ENCODE measurements around the gene MMP15. TPM values are rescaled to one million over a fixed set of nuclear protein-coding genes. Genes with fewer than 3 reads are reported as not detected.

MMP15 gene
- total RNA-seq, 1 donor from 2014 or later: 38.9 TPM

DNA sequence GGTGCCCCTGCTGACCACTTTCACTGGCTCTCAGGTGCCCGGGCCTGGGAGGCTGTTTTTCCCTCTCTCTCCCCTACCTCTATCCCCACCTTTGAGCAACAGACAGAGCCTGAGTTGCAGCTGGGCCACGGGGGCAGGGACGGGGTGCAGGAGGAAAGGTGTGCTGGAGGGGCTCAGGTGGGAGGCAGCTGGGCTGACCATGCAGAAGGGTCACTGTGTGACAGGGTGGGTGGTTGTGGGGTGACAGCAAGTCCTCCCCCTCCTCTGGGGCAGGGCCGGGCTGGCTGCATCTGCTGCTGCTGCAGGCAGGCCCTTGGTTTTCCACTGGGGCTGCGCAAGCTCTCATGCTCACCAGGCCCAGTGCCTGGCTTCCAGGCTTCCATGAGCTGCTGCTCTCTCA, 31.7 kb upstream of the MMP15 start:
- H3K27ac Mint-ChIP-seq (ENCODE audit: unreplicated experiment): no peak overlapping the region
- H3K27me3 Mint-ChIP-seq (ENCODE audit: low read depth): no peaks in the 10 kb centered on the region
- H3K4me3 Mint-ChIP-seq: no peak overlapping the region
- peaks cover 6% of the 10 kb centered on the region for H3K4me1 Mint-ChIP-seq
- DNase-seq (ENCODE audit: low read depth, low spot score): no peak
- H3K36me3 Mint-ChIP-seq (ENCODE audit: low read depth): peaks cover 3% of the 10 kb centered on the region
- H3K9me3 Mint-ChIP-seq: no peaks in the 10 kb centered on the region
- TF ChIP-seq, protein P1, sequence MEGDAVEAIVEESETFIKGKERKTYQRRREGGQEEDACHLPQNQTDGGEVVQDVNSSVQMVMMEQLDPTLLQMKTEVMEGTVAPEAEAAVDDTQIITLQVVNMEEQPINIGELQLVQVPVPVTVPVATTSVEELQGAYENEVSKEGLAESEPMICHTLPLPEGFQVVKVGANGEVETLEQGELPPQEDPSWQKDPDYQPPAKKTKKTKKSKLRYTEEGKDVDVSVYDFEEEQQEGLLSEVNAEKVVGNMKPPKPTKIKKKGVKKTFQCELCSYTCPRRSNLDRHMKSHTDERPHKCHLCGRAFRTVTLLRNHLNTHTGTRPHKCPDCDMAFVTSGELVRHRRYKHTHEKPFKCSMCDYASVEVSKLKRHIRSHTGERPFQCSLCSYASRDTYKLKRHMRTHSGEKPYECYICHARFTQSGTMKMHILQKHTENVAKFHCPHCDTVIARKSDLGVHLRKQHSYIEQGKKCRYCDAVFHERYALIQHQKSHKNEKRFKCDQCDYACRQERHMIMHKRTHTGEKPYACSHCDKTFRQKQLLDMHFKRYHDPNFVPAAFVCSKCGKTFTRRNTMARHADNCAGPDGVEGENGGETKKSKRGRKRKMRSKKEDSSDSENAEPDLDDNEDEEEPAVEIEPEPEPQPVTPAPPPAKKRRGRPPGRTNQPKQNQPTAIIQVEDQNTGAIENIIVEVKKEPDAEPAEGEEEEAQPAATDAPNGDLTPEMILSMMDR (conservative IDR thresholded peaks at IDR 0.05): no peak

DNA sequence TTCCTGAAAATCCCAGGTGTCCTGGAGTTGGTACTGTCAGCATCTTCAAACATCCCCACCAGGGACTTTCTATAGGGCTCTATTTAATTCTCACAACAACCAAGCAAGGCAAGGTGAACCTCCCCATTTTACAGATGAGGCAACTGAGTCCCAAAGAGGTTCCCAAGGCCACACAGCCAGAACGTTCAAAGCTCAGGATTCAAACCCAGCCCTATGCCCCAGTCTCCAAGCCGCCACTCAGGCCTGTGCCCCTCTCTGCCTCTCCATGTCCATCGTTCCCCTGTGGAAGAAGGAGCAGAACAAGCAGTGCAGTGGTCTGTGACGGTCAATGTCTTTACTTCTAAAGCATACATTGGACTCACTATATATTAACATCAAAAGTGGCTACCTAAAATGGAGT, 31.2 kb upstream of the MMP15 start:
- TF ChIP-seq, protein P1 (conservative IDR thresholded peaks at IDR 0.05): no peak
- no peak for DNase-seq (ENCODE audit: low read depth, low spot score)
- peaks cover 10% of the 10 kb centered on the region for H3K4me1 Mint-ChIP-seq
- no peak overlapping the region for H3K27ac Mint-ChIP-seq (ENCODE audit: unreplicated experiment)
- peaks cover 3% of the 10 kb centered on the region for H3K36me3 Mint-ChIP-seq (ENCODE audit: low read depth)
- H3K9me3 Mint-ChIP-seq: no peaks in the 10 kb centered on the region
- peak overlapping the region; percentile 79 for H3K4me3 Mint-ChIP-seq
- no peaks in the 10 kb centered on the region for H3K27me3 Mint-ChIP-seq (ENCODE audit: low read depth)

GRCh38 chr16:57994778-57995177, 30.8 kb upstream of the MMP15 start:
- no peaks in the 10 kb centered on the region for H3K27me3 Mint-ChIP-seq (ENCODE audit: low read depth)
- TF ChIP-seq, protein P1 (conservative IDR thresholded peaks at IDR 0.05): peak; percentile 63
- H3K27ac Mint-ChIP-seq (ENCODE audit: unreplicated experiment): no peak overlapping the region
- no peaks in the 10 kb centered on the region for H3K9me3 Mint-ChIP-seq
- H3K4me1 Mint-ChIP-seq: peaks cover 13% of the 10 kb centered on the region
- H3K4me3 Mint-ChIP-seq: peak overlapping the region; percentile 79
- peaks cover 3% of the 10 kb centered on the region for H3K36me3 Mint-ChIP-seq (ENCODE audit: low read depth)
- DNase-seq (ENCODE audit: low read depth, low spot score): peak; percentile 32

DNA sequence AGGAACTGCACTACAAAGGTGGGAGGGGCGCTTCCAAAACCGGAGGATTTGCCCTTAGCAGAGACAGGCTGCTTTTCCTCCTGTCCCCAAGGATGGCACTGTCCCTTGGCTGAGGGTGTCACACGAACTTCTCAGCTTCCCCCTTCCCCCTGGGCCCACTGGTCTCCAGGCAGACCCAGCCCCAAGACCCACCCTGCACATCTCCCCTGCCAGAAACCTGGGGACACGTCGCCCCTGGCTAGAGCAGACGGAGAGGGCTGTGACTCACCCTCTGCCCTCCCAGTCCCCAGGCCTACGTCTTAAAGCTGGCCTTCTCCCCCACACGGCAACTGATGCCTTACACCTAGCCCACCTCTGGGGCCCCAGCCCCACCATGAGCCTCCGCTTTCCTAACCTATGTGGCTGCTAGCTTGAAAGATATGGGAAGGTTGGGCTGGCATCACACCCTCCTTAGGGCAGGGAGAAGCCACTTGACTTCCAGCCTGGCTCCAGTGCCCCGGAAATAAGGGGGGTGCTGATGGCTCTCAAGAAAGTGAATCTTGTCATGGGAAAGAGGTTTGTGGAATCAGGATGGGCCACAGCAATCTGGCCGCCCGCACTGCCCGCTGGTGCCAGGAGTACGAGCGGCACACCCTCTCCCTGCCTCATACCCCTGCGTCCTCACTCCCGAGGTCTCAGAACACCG, 29.7 kb upstream of the MMP15 start:
- Mint-ChIP-seq H3K27ac (ENCODE audit: unreplicated experiment) (no peak overlapping the region), H3K4me3 (no peak overlapping the region), H3K36me3 (ENCODE audit: low read depth) (peaks cover 3% of the 10 kb centered on the region), H3K4me1 (peaks cover 13% of the 10 kb centered on the region), H3K27me3 (ENCODE audit: low read depth) (no peaks in the 10 kb centered on the region), H3K9me3 (no peaks in the 10 kb centered on the region)
- no peak for DNase-seq (ENCODE audit: low read depth, low spot score)
- TF ChIP-seq, protein P1 (conservative IDR thresholded peaks at IDR 0.05): no peak

DNA sequence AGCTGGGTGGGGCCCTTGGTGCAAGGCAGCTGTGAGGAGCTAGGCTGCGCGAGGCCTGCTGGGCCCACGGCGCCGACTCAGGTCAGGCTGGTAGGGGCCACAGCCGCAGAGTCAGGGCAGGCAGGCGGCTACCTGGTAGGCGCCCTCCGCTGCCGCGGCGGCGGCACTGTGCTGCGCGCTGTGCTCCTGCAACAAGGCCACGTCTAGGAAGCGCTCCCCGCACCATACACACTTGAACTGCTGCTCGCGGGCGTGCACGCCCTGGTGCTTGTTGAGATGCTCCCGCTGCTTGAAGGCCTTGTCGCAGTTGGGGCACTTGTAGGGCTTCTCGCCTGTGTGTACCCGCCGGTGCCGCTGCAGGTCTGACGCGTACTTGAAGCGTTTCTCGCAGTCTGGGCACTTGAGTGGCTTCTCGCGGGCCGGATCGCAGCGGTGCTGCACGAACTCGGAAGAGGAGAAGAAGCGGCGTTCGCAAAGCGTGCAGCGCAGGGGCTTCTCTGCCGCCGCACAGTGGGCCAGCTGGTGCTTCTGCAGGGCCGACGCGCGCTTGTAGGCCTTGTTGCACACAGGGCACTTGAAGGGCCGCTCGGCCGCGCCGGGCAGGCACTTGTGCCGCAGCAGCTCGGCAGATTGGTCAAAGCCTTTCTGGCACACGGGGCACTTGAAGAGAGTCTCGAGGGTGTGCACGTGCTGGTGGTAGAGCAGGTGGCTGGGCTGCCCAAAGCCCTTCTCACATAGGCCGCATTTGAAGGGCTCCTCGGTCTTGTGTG, 29.0 kb upstream of the MMP15 start:
- Mint-ChIP-seq H3K4me1 (peaks cover 20% of the 10 kb centered on the region), H3K27me3 (ENCODE audit: low read depth) (no peaks in the 10 kb centered on the region)
- TF ChIP-seq, protein P1 (conservative IDR thresholded peaks at IDR 0.05): no peak

More for the DNA sequence above, 29.0 kb upstream of the MMP15 start:
- peaks cover 3% of the 10 kb centered on the region for H3K36me3 Mint-ChIP-seq (ENCODE audit: low read depth)
- no peak for DNase-seq (ENCODE audit: low read depth, low spot score)
- no peak overlapping the region for H3K27ac Mint-ChIP-seq (ENCODE audit: unreplicated experiment)
- H3K9me3 Mint-ChIP-seq: no peaks in the 10 kb centered on the region
- H3K4me3 Mint-ChIP-seq: peak overlapping the region; percentile 75

All from neural crest cell (in vitro differentiated cells).